ENCODE measurements around the gene CRTC2.

DNA sequence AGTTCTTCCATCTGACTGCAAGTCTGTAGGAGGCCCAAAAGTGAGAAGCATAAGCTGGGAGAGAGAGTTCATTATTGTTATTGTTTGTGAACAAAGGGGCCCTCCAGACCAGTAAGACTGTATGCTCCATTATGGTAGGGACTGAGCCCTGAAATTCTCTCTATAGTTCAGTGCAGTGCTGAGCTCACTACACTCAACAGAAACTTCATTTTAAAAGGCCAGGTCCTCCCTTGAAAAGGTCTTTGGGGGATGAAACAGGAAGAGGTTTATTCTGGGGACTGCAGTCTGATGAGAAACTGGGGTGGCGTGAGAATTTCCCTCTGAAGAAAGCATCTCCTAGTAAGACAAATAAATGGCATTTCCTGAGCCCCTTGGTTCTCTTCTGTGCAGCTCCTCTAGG, 30.2 kb downstream of the CRTC2 start:
- TF ChIP-seq POLR2A (IDR thresholded peaks at IDR 0.05): no peak
- TF ChIP-seq, protein P1, sequence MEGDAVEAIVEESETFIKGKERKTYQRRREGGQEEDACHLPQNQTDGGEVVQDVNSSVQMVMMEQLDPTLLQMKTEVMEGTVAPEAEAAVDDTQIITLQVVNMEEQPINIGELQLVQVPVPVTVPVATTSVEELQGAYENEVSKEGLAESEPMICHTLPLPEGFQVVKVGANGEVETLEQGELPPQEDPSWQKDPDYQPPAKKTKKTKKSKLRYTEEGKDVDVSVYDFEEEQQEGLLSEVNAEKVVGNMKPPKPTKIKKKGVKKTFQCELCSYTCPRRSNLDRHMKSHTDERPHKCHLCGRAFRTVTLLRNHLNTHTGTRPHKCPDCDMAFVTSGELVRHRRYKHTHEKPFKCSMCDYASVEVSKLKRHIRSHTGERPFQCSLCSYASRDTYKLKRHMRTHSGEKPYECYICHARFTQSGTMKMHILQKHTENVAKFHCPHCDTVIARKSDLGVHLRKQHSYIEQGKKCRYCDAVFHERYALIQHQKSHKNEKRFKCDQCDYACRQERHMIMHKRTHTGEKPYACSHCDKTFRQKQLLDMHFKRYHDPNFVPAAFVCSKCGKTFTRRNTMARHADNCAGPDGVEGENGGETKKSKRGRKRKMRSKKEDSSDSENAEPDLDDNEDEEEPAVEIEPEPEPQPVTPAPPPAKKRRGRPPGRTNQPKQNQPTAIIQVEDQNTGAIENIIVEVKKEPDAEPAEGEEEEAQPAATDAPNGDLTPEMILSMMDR (IDR thresholded peaks at IDR 0.05): no peak
- no peak for TF ChIP-seq EP300 (IDR thresholded peaks at IDR 0.05)
